ENCODE measurements around the gene NACAD. TPM values are rescaled to one million over a fixed set of nuclear protein-coding genes. Genes with fewer than 3 reads are reported as not detected.

NACAD gene
- polyA plus RNA-seq, 1 experiment, result 0.64 TPM

GRCh38 chr7:45132708-45133320 is 44.0 kb upstream of the NACAD start:
- TF ChIP-seq CTCF (IDR thresholded peaks at IDR 0.05; ENCODE audit: low read depth, low read length), result no peak
- H3K27me3 ChIP-seq (ENCODE audit: control insufficient read depth, insufficient read depth, low read length), result peaks cover 23% of the 10 kb centered on the region
- CTCF ChIA-PET, result no interaction called here
- POLR2A ChIA-PET, result no interaction called here
- no peak for DNase-seq (ENCODE audit: low read depth, low spot score)
- H3K4me3 ChIP-seq (ENCODE audit: low read depth, low read length), result no peak overlapping the region
- H3K9me3 ChIP-seq (ENCODE audit: control insufficient read depth, insufficient read depth, low read length), result no peaks in the 10 kb centered on the region
- H3K27ac ChIP-seq (ENCODE audit: low read depth, low read length), result no peak overlapping the region

DNA sequence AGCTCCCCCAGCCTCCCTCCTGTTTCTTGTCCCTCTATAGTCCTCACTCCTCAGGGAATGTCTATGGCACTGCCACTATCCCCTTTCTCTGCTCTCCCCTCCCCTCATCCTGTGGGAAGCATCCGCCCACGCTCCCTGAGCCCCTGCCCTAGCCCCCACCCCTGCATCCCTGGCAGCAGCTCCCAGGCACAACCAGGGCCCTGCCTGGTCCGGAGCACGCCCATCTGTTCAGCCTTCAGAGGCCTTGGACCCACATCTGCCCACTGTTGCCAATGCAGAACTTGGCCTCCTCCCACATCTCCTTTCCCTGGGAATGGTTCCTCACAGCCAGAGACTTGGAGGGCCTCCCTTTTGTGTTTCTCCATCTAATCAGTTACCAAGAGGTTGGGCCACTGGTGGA is 43.1 kb upstream of the NACAD start:
- TF ChIP-seq CTCF (IDR thresholded peaks at IDR 0.05; ENCODE audit: low read depth, low read length), result no peak
- POLR2A ChIA-PET, result no interaction called here
- Histone ChIP-seq H3K4me3 (ENCODE audit: low read depth, low read length) (no peak overlapping the region), H3K27me3 (ENCODE audit: control insufficient read depth, insufficient read depth, low read length) (peaks cover 24% of the 10 kb centered on the region), H3K27ac (ENCODE audit: low read depth, low read length) (no peak overlapping the region), H3K9me3 (ENCODE audit: control insufficient read depth, insufficient read depth, low read length) (no peaks in the 10 kb centered on the region)
- CTCF ChIA-PET, result no interaction called here
- no peak for DNase-seq (ENCODE audit: low read depth, low spot score)

DNA sequence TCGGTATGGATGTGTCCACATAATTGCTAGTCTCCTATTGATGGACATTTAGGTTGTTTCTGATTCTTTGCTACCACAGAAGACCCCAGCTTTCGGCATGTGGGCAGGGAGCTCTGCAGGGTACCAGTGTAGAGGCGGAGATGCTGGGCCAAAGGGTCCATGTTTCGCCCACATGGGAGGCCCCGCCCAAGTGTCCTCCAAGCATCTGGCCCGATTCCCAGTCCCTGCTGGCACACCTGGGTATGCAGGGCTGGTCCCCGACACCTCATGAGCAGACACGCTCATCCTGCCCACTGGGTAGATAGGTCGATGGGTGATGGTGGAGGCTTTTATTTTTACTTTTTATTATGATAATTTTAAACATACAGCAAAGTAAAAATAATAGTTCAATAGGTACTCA is 42.1 kb upstream of the NACAD start:
- ChIA-PET CTCF (interaction anchor here (0.6 kb wide), 2 partner anchors 277 to 638 kb away, joined by 3 read pairs; no protein-coding TSS in a partner anchor), POLR2A (interaction anchor here (0.6 kb wide), 1 partner anchor 261 kb away, joined by 6 read pairs; no protein-coding TSS in a partner anchor)
- TF ChIP-seq CTCF (IDR thresholded peaks at IDR 0.05; ENCODE audit: low read depth, low read length), result no peak
- H3K27me3 ChIP-seq (ENCODE audit: control insufficient read depth, insufficient read depth, low read length), result peaks cover 24% of the 10 kb centered on the region
- no peak overlapping the region for H3K27ac ChIP-seq (ENCODE audit: low read depth, low read length)
- no peaks in the 10 kb centered on the region for H3K9me3 ChIP-seq (ENCODE audit: control insufficient read depth, insufficient read depth, low read length)
- DNase-seq (ENCODE audit: low read depth, low spot score), result no peak
- no peak overlapping the region for H3K4me3 ChIP-seq (ENCODE audit: low read depth, low read length)

DNA sequence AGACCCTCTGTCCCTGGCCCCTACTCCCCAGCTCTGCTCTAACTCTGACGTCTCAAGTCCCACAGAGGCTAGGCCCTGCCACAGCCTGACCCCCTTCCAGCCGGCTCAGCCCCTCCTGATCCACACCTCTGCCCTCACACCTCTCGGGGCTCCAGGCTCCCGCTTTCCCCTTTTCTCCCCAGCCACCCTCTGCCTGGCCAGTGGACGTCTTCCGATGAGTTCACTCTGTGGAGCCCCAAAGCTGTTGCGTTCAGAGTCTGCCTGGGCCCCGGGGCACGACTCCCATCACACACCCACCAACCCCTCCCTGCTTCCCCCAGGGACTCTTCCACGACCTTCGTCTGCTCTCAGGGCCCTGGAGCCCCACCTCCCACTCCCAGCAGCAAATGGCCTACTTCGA is 41.1 kb upstream of the NACAD start:
- Histone ChIP-seq H3K27me3 (ENCODE audit: control insufficient read depth, insufficient read depth, low read length) (peaks cover 19% of the 10 kb centered on the region), H3K4me3 (ENCODE audit: low read depth, low read length) (no peak overlapping the region), H3K9me3 (ENCODE audit: control insufficient read depth, insufficient read depth, low read length) (no peaks in the 10 kb centered on the region), H3K27ac (ENCODE audit: low read depth, low read length) (no peak overlapping the region)
- CTCF ChIA-PET, result no interaction called here
- POLR2A ChIA-PET, result no interaction called here
- DNase-seq (ENCODE audit: low read depth, low spot score), result no peak
- TF ChIP-seq CTCF (IDR thresholded peaks at IDR 0.05; ENCODE audit: low read depth, low read length), result no peak

DNA sequence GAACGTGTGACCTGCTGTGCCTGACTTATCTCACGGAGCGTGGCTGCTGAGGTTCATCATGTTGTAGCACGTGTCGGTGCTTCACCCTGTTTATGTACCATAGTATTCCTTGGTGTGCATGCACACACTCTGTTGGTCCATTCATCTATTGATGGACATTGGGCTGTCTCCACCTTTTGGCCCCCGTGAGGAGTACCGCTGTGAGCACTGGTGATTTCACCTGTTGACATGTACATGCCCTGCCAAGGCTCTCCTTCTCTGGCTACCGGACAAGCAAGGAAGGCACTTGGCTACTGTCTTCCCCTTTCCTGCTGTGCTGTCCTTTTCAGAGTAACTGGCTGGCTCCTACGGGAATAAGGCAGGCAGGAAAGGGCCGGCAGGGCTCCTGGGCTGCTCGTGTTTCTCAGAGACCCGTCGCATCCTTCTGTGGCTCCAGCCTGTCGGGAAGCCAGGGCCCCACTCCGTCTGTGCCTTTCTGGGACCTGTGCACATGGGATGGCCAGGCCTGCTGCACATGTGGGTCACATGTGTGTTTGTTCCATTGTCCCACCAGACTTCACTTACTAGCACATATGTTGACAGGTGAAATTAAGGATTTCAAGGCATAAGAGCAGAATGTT is 40.5 kb upstream of the NACAD start:
- Histone ChIP-seq H3K27ac (ENCODE audit: low read depth, low read length) (no peak overlapping the region), H3K27me3 (ENCODE audit: control insufficient read depth, insufficient read depth, low read length) (peaks cover 19% of the 10 kb centered on the region), H3K9me3 (ENCODE audit: control insufficient read depth, insufficient read depth, low read length) (no peaks in the 10 kb centered on the region), H3K4me3 (ENCODE audit: low read depth, low read length) (no peak overlapping the region)
- no peak for TF ChIP-seq CTCF (IDR thresholded peaks at IDR 0.05; ENCODE audit: low read depth, low read length)
- POLR2A ChIA-PET, result no interaction called here
- DNase-seq (ENCODE audit: low read depth, low spot score), result no peak
- CTCF ChIA-PET, result no interaction called here
